ENCODE measurements around the gene MPV17.

GRCh38 chr2:27312152-27312551, 10.7 kb downstream of the MPV17 start:
- no peak for TF ChIP-seq CTCF (conservative IDR thresholded peaks at IDR 0.05 in 1 of 2, IDR thresholded peaks at IDR 0.05 in 1 of 2; ENCODE audit: low read depth in 1 of 2, low read length in 2 of 2)
- no peak for TF ChIP-seq EZH2 (IDR thresholded peaks at IDR 0.05; ENCODE audit: low read length, missing control alignments)

Data from fibroblast of lung (primary cell).